ENCODE measurements around the gene DMC1.
A peak's percentile ranks its signal among the peaks of the same experiment; 100 is the strongest.

The DMC1 gene

DNA sequence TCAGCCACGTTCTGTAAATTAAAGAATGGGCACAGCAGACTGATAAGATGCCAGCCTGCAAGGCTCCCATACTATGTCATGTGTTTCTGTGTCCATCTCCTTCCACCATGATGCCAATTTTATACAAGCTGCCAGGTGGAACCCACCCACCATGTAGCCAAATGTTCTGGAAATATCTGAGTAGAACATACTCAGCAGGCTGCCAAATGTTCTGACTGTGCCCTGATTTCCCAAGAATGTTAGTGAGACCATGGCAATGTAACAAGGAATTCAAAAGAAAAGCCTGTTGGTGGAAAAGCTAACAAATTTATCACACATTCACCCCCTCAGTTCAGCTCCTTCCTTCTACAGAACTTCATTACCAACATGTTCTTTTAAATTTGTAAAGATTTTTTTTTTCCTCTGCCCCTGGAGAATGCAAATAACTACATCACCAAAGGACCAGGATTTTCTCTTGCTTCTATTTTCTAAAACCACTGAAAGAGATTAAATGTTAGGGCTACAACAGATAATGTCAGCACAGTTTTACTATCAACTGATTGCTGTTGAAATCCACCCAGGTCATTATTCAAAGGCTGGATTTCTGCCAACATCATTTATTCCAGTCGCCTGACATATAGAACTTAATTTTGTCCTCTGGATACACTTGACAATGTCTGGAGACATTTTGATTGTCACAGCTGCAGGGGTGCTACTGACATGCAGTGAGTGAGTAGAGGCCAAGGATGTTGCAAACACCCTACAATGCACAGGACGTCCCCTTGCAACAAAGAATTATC, 3.1 kb downstream of the DMC1 start:
- DNase-seq: no peak

DNA sequence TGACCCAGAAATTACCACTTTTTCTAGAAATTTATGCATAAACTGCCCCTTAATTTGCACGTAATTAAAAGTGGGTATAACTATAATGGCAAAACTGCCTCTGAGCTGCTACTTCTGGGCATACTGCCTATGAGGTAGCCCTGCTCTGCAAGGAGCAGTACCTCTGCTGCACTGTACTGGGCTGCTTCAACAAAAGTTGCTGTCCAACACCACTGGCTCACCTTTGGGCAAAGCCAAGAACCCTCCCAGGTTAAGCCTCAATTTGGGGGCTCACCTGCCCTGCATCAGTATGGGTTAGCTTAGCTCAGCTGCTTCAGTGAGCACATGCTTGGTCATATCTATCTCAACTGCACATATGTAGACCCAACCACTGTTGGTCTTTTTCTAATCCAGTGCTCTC, 4.5 kb downstream of the DMC1 start:
- DNase-seq: no peak

DNA sequence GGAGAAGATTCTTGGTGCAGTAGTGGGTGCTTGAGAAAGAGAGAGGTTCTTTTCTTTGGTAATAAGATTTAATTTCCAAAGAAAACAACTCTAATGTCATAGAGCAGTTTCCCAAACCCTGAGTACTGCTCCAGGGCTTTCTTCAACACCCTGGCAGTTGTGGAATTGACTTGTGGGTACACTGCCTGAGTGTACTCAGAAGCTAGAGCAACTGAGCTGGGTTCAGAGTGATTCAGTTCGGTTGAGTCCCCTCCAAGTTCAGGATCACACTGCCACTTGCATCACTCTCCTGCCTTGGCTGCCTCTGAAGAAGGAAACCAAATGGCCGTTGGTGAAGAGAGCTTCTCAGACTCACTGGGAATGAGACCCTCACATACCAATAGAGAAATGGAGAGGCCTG, 5.3 kb downstream of the DMC1 start:
- no peak for DNase-seq

DNA sequence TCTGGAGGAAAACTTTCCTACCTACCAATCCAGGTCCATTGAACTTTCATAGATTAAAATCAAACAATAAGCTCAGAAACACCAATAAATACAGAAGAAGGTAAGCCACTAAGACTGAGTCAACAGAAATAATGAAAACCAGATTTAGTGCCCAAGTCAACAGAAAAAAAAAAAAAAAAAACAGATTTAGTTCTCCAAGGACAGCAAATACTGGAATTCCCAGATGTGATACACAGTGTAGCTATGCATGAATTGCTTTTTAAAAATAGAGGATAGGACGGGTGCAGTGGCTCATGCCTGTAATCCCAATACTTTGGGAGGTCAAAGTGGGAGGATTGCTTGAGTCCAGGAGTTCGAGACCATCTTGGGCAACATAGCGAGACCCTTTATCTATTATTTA, 15.7 kb downstream of the DMC1 start:
- no peak for DNase-seq

DNA sequence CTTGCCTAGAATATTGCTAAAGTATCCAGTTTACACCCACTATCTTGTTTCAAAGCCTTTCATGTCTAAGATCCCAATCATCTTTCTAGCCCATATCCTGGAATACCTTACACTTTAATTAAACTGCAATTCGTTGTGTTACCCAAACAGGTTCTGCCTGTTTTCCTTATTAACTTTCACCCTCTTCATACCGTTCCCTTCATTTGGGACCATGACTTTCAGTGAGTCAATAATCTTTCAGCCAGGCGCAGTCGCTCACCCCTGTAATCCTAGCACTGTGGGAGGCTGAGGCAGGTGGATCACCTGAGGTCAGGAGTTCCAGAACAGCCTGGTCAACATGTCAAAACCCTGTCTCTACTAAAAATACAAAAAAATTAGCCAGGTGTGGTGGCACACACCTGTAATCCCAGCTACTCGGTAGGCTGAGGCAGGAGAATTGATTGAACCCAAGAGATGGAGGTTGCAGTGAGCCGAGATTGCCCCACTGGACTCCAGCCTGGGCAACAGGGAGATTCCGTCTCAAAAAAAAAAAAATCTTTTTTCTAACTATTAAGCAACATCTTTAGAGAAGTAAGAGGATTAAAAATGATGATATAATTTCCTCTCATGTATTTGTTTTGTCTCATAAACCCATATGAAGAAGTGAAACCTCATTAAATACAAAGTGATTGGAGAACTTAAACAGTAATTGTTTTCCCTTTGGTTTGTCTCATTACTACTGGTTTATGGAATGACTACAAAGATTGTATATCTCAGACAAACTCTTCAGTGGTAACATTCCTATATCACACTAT, 20.7 kb downstream of the DMC1 start:
- DNase-seq: no peak

DNA sequence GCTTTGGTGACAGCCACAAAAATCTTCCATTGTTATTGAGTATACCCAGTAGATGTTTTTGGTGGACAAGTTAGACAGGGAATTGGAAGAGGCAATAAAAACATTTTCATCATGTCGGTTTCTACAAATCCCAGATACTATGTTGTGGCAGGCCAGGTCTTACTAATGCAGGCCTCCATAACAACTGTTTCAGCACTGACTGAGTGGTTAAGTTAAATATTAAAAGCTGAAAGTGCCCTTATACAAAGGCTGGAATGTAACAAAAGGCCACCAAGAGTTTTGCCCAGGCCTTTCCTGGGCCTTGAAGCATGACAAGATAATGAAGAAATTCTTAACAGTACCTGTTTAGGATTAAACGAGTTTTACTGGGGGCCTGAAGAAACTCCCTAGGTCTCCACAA, 29.3 kb downstream of the DMC1 start:
- no peak for DNase-seq

DNA sequence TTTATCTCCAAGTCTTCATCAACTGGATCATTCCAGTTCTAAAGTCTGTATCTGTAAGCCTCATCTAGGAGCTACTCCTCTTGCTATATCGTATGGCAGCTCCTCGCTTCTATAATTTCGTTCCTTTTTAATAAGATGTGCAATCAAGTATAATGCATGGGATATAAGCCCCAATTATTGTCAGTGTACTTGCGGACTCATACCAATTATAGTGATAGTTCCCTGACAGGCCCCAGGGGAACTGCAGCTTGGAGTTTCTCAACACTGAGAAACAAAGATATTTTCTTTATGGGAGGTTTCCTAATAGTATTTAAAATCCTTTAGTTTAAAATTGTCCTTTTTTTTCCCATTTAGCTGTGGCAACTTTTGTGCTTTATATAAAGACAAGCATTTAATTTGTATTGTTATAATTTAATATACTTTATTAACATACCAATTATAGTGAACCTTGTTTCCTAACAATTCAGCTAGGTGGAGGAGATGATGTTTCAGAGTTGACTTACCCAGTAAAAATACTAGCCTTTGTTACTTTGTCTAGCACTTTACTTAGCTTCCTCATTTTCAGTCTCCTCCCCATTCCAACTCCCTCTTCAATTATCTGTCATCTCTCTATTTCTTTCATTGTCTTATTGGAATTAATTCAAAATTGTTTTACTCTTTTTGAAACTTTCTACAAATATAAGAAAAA, 38.6 kb downstream of the DMC1 start:
- no peak for DNase-seq

DNA sequence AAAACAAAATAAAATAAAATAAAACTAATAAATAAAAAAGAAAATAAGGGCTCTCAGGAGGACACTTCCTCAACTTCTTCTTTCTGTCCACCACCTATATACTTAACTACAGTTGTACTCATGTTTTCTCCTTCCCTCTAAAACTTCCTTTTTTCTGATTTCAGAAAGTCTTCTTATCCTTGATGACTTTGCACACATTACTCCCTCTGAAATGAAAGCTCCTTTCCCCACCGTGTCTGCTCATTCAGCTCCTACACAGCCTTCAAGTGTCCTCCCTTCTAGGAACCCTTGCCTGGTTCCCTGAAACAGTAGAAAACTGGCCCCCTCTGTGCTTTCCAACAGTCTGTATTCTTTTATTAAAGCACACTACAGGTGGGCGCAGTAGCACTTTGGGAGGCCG, 45.6 kb downstream of the DMC1 start:
- no peak for DNase-seq

DNA sequence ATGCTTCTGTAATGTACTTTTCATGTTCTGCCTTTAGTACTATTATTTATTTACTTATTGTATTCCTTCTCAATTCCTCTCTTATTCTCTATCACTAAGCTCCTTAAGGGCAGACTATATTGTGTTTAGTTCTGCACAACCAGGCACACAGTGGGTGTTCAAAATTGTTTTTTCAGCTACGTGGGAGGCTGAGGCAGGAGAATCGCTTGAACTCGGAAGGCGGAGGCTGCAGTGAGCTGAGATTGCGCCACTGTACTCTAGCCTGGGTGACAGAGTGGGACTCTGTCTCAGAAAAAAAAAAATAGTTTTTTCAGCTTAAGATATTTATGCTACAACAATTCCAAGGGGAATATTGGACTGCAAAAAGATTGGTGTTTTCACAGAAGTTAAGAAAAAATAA, 46.5 kb downstream of the DMC1 start:
- no peak for DNase-seq

DNA sequence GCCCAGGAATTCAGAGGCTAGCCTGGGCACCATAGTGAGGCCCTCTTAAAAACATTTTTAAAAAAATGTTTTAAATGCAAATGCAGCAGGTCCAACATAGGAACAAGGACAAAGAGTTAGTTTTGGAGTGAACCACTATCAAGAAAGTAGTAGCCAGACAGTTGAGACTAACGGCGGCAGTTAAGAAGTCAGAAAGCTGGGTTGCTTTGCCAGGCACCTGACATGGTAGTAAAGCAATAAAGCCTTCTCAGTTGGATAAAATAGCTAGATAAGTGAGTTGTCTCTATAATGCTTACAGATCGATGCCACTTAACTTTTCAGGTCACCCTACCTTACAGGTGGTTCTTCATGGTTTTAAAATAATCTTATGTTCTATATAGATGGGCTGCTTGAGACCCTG, 47.0 kb downstream of the DMC1 start:
- DNase-seq: no peak

DNA sequence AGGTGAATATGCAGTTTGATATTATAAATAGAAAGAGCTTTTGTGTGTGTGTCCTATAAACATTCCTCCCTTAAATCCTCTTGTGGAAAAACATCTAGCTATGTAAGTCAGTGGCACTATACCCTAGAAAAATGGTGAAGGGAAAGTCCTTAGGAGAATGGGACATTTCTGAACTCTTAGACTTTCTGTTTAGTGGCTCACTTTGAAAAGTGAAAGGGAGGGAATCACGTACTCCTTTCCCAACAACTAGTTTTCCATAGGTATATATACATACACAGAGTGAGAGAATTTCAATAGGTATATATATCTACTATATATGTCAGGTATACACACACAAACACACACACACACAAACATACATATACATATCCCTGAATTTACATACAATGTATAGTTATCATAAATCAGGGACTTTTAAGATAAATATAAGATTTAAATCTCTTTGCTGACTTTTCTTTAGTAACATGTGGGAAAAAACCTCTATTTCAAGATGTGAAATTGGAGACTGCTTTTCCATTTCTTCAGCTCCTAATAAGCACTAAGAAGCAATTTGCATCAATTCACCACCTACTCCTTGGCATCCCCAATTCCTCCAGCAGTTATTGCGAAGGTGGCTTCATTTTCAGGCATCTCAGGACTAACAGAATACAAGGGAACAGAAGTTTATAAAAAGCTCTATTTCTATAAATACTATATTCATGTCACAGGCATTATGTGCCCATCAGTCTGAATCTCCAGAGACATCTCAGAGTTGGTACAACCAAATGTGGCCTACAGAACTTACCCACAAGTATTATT, 50.3 kb downstream of the DMC1 start:
- no peak for DNase-seq

DNA sequence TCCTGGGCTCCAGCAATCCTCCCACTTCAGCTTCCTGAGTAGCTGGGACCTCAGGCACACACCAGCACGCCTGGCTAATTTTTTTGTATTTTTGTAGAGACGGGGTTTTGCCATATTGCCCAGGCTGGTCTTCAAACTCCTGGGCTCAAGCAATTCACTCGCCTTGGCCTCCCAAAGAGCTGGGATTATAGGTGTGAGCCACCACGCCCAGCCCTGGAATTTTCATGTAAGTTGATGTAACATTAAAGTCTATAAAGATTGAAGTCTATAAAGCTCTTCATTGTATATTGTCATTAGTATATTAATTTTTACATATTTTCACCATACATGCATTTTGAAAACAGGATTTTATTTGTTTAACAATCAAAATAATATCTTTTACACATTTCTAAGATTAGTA, 51.4 kb downstream of the DMC1 start:
- no peak for DNase-seq

DNA sequence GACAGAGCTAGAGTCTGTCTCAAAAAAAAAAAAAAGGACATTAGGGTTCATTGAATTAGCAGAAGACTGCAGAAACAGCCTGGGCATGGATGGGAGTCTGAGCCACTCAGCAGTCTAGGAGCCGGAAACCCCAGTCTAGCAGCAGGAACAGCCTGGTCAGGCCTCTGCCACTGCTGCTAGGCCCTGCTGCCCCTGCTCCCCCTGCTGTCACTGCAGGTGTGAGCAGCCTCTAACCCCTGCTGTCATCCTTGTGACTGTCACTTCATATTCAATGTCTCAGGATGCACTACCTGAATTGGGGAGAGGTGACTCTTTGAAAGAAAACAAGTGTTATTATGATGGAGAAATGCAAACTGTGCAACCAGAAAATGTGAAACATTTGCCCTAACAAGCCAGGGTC, 56.9 kb downstream of the DMC1 start:
- peak; percentile 60 for DNase-seq

DNA sequence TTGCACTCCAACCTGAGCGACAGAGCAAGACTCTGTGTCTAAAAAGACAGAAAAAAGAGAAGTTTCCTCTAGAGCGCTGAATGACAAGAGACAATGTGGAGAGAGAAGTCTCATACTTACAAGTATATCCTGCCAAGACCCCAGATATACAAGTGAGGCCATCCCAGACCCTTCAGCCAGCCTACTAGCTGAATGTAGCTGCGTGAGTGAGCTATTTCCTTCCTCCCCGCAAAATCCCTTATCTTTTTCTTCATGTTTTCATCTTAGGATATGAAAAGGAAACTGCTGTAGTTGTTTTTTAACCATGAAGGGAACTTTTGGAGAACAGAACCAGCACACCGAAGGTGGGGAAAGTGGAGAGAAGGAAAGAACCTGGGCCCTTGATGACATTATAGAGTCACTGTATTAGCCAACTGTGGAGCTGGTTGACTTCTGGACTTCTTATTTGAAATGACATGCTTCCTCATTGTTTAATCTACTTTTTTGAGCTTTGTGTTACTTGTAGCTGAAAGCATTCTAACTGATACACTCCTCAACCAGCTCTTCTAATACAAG, 59.5 kb downstream of the DMC1 start:
- DNase-seq: no peak

DNA sequence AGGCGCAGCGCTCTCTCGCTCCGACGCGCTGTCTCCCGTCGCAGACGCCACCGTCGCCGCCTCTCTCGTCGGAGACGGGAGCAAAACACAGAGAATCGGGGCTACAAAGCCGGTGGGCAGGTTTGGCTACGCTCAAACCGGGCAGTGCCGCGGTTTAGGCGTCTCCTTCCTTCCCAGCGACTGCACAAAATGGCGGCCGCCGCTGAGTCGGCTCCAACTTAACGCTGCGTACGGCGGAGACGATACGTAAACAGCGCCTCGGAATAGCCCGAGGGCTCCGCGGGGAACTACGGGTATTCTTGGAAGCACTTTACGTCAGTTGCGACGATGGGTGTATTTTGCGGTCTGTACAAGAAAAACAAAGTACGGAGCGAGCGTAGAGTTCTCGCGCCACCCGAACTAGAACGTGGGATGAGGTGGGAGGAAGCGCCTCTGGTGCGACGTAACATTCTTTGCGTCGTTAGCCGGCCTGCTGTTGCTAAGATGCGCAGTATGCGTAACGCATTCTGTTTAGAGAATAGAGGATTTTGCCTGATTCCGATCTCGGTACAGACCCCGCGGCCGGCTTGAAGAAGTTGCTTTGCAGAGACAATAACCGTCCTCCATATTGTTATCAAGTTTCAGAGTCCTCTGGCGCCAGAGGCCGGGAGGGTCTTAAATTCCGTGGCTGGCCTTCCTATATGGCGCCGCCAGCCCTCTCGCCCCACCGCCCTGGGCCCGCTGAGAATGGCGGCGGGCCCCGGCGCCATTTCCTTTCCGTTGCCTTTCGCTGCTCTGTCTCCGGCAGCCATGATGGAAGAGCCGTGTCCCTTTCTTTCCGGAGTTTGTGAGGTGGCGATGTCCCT, 63.6 kb downstream of the DMC1 start, which contains the start of gene DDX17:
Gene DDX17 (minus strand): TSS at position 194 of the 845 bp plus-strand sequence.
- DNase-seq: peak; percentile 93

DNA sequence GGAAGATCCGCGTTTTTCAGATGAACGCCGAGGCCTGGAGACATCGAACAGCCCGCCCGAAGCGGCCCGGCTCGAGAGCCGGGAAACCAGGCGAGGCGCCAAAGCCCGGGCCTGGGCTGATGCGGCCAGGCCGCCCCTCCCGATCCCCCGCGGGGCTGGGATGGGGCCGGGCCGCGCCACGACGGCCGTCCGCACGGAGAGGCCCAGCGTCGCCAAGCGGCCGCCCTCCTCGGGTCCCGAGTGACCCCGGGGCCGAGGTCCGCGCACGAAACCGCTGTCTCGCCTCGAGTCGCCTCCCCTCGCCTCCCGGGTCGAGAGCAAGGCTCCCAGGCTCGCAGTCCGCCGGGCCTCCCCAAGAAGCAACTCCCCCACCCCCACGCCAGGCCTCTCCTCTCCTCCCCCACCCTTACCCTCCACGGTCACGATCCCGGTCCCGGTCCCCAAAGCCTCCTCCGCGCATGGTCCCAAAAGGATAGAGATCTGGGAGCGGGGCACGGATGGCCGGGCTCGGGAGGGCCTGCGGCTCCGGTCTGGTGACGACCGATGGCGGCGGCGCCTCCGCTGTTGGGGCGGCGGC, 64.4 kb downstream of the DMC1 start:
- peak; percentile 71 for DNase-seq

DNA sequence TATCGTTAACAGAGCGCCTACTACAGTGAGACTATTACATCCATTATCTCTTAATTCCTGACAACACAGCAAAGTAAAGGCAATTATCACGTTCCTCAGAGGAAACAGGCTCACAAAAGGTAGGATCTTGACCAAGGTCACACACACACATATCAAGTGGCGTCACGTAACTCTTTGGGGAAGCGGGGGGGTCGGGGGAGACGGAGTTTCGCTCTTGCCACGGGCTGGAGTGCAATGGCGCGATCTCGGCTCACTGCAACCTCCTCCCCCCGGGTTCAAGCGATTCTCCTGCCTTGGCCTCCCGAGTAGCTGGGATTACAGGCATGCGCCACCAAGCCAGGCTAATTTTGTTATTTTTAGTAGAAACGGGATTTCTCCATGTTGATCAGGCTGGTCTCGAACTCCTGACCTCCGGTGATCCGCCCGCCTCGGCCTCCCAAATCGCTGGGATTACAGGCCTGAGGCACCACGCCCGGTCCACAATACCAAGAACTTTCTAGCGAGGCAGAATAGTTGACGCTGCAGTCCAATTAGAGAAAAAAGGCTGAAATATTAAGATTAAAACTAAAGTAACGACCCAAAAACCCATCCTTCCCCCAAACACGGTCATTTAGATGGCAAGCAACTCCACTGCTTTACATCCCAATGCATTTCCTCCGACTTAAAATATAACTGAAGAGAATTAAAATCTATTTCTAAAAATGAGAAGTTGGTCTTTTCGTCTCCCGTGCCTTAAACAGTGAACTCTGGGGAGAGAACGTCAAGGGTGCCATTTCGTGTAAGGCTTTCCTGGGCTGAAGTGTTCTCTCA, 65.0 kb downstream of the DMC1 start:
- DNase-seq: peak; percentile 65

DNA sequence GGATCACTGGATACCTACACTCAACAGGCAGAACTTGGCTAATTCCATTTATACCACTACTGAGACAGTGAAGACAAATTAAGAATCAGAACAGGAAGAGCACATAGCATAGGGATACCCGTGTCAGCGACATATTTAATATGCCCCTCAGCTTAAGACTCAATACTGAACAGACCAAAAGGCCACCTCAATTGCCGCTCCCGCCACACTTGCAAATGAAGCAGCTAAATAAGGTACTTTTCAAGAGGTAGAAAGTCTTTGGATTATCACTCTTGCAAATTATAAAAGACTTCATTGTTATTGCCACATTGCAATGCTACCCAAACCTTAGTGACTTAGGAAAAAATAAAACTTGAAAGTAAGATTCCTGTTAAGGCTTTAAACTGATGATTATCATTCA, 67.0 kb downstream of the DMC1 start:
- no peak for DNase-seq

DNA sequence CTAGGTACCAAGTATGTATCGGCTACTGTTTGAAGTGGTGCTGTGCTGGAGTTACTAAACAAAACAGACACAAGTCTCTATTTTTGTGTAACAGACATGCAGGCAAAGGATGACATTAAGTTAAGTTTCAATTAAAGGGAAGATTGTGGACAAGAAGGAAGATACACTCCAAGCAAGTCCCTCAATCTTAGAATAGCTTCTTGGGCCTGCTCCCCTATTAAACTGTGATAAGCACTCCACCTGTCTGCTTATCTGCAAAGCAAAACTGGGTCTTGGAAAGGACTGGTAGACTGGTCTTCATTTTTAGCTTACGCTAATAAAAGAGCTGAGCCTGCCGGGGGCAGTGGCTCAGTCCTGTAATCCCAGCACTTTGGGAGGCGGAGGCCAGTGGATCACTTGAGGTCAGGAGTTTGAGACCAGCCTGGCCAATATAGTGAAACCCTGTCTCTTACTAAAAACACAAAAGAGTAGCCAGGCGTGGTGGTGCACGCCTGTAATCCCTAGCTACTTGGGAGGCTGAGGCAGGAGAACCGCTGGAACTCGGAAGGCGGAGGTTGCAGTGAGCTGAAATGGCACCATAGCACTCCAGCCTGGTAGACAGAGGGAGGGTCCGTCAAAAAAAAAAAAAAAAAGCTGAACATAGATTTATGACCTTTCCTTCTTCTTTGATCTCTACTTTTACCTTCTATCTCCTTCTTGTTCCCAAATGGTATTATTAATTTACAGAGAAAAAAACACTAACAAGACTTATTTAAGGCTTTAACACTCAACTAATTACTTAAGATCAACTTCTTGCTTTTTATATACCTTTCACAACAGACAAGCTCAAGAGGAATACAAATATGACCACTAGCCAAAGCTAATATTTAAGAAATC, 67.9 kb downstream of the DMC1 start:
- DNase-seq: no peak
